ENCODE measurements around the gene EFCC1.
A peak's percentile ranks its signal among the peaks of the same experiment; 100 is the strongest.

The EFCC1 gene

GRCh38 chr3:129033633-129034321 lies 32.7 kb downstream of the EFCC1 start:
- no peak for DNase-seq

- DNase-seq: no peak
These were observed 33.5 kb downstream of the EFCC1 start for GRCh38 chr3:129034642-129035041.

GRCh38 chr3:129035360-129036221 lies 34.5 kb downstream of the EFCC1 start:
- DNase-seq: no peak

GRCh38 chr3:129036222-129037092 lies 35.4 kb downstream of the EFCC1 start:
- no peak for DNase-seq

- no peak for DNase-seq
These were observed 36.0 kb downstream of the EFCC1 start for GRCh38 chr3:129037093-129037419.

- no peak for DNase-seq
These were observed 37.2 kb downstream of the EFCC1 start for GRCh38 chr3:129038121-129038855.

- DNase-seq: no peak
These were observed 38.4 kb downstream of the EFCC1 start for GRCh38 chr3:129039271-129040038.

- no peak for DNase-seq
These were observed 38.9 kb downstream of the EFCC1 start for GRCh38 chr3:129040039-129040336.

- no peak for DNase-seq
These were observed 39.6 kb downstream of the EFCC1 start for GRCh38 chr3:129040579-129041300.

GRCh38 chr3:129045675-129046036 lies 44.6 kb downstream of the EFCC1 start:
- DNase-seq: peak; percentile 82

GRCh38 chr3:129046037-129046731 lies 45.1 kb downstream of the EFCC1 start:
- peak; percentile 79 for DNase-seq

- no peak for DNase-seq
These were observed 45.8 kb downstream of the EFCC1 start for GRCh38 chr3:129046732-129047552.

- no peak for DNase-seq
These were observed 46.4 kb downstream of the EFCC1 start for GRCh38 chr3:129047553-129047839.

- no peak for DNase-seq
These were observed 49.6 kb downstream of the EFCC1 start for GRCh38 chr3:129050556-129051295.

- no peak for DNase-seq
These were observed 50.8 kb downstream of the EFCC1 start for GRCh38 chr3:129051871-129052340.

- DNase-seq: no peak
These were observed 51.6 kb downstream of the EFCC1 start for GRCh38 chr3:129052675-129053074.

- no peak for DNase-seq
These were observed 53.6 kb downstream of the EFCC1 start for GRCh38 chr3:129054605-129055104.

GRCh38 chr3:129056451-129057173 lies 55.5 kb downstream of the EFCC1 start:
- no peak for DNase-seq
